ENCODE data around the gene MFSD12. TPM values are rescaled to one million over a fixed set of nuclear protein-coding genes. Genes with fewer than 3 reads are reported as not detected.

The MFSD12 gene
- total RNA-seq, 1 experiment from 2014 or later, result 131 TPM

DNA sequence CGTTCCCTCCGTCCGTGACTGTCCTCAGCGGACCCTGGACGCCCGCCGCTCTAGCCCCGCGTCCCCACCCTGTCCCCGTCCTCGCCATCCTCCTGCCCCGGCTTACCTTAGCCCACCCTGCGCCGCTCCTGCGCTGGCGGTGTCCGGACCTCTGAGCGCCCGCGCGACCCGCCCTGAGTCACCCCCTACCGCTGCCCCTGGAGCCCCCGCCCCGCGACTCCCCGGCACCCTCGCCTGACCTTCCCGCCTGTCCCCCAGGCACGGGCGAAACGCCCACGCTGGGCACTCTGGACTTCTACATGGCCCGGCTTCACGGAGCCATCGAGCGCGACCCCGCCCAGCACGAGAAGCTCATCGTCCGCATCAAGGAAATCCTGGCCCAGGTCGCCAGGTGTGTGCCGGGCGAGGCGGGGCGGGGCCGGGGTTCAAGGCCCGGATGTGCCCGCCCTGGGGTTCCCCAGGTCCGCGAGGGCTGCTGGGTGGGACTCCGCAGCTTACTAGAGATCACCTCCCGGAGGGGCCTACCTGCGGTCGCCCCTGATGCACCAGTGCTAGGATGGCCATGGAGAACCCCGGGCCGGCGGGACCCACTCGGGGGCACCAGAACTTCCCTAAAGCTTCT lies 20.4 kb upstream of the MFSD12 start:
- ChIA-PET CTCF (no interaction called here), RAD21 (ENCODE audit: low non-redundant PET in 1 of 2, low total read pairs in 2 of 2, uncharacterized antibody in 2 of 2, unreplicated experiment in 2 of 2) (no interaction called here), POLR2A (interaction anchor here (0.9 to 1.5 kb wide), 3 partner anchors 9 to 21 kb away, joined by 3 to 6 read pairs (median 3); partner anchors contain the start of gene MFSD12)
- Histone ChIP-seq H3K4me1 (ENCODE audit: control insufficient read depth in 1 of 2, insufficient read depth in 2 of 2, low read length in 2 of 2) (peaks cover 18 to 66% of the 10 kb centered on the region in 2 experiments), H3K4me3 (replicated peaks in 1 of 2; ENCODE audit: low read depth in 1 of 2, low read length in 2 of 2) (peak overlapping the region; percentile 40 to 54), H3K9ac (ENCODE audit: low read length) (peak overlapping the region; percentile 58), H3K9me2 (ENCODE audit: insufficient read depth) (no peaks in the 10 kb centered on the region), H3K36me3 (ENCODE audit: control insufficient read depth in 1 of 2, insufficient read depth in 2 of 2, low read length in 2 of 2) (peaks cover 3 to 21% of the 10 kb centered on the region in 2 experiments; a peak in 2 of 4 replicates), H3K79me2 (ENCODE audit: insufficient read depth, low read length) (peaks cover 24% of the 10 kb centered on the region; the same call in 1 of the 2 replicates), H3K4me2 (ENCODE audit: low read length) (peak overlapping the region; percentile 65), H3K27me3 (ENCODE audit: insufficient read depth, low read length) (no peaks in the 10 kb centered on the region), H4K20me1 (ENCODE audit: insufficient read depth) (no peaks in the 10 kb centered on the region; the same call in 1 of the 2 replicates), H3K27ac (ENCODE audit: low read depth, low read length) (peak overlapping the region; percentile 47; the same call in 1 of the 2 replicates), H2AFZ (ENCODE audit: low read depth, low read length, poor library complexity, severe bottlenecking) (no peak overlapping the region), H3K9me3 (ENCODE audit: control insufficient read depth in 1 of 2, insufficient read depth in 1 of 2, low read depth in 1 of 2, low read length in 2 of 2) (no peaks in the 10 kb centered on the region)
- TF ChIP-seq MAX (IDR thresholded peaks at IDR 0.05), result peak; percentile 53; the same call in 1 of the 2 replicates
- peak; percentile 63; the same call in 1 of the 2 replicates for TF ChIP-seq POLR2AphosphoS5 (IDR thresholded peaks at IDR 0.05; ENCODE audit: low read depth, low read length)
- TF ChIP-seq EGR1 (IDR thresholded peaks at IDR 0.05; ENCODE audit: low read depth), result peak; percentile 68
- no peak for TF ChIP-seq CTCF (IDR thresholded peaks at IDR 0.05 in 2 of 3, conservative IDR thresholded peaks at IDR 0.05 in 1 of 3; ENCODE audit: borderline replicate concordance in 1 of 3, insufficient read depth in 1 of 3, low read depth in 2 of 3, low read length in 2 of 3)
- intact Hi-C loops (cut with micrococcal nuclease), result loop anchor here (10.0 kb wide), 1 partner anchor 627 kb away; no protein-coding TSS in a partner anchor
- no TSS peak for BruUV-seq (replicated peaks)
- DNase-seq (ENCODE audit: low read depth, low spot score), result no peak
- ATAC-seq, result peak; percentile 6; the same call in 1 of the 2 replicates
